SK-N-MC (cell line): ENCODE data around the gene DCLK2.

ENCODE experiments used
- DNase-seq: peaks from one replicate; pipeline ENCODE4 v3.0.0-alpha.2; 2011; ENCODE audit warnings: low read depth, low spot score
- H3K27ac ChIP-seq: fragments of 200-600 bp; sonication (generic); 2 replicates; pipeline ENCODE4 v1.5.1; 2016; ENCODE audit warnings: mixed run types
- H3K36me3 ChIP-seq: fragments of 200-600 bp; sonication (generic); 2 replicates; pipeline ENCODE4 v1.6.1; 2017; ENCODE audit warnings: antibody characterized with exemption, low read length, mixed read lengths; ENCODE audit not compliant: insufficient read depth
- H3K4me3 ChIP-seq: fragments of 200-600 bp; sonication (generic); 2 replicates; pipeline ENCODE4 v1.5.1; 2016
- H3K9ac ChIP-seq: fragments of 200-600 bp; sonication (generic); 2 replicates; pipeline ENCODE4 v1.8.0; 2017; ENCODE audit warnings: mixed run types, mixed read lengths; ENCODE audit not compliant: insufficient read length
- H3K9me3 ChIP-seq: fragments of 200-600 bp; sonication (generic); 2 replicates; pipeline ENCODE4 v1.6.1; 2017; ENCODE audit warnings: low read depth, mild to moderate bottlenecking, antibody characterized with exemption, low read length, moderate library complexity, mixed read lengths
- EZH2 ChIP-seq: fragments of 200-600 bp; sonication (generic); IDR thresholded peaks from one replicate; pipeline ENCODE4 v1.6.1; 2017; ENCODE audit warnings: antibody characterized with exemption
- FOXP2 ChIP-seq: optimal IDR thresholded peaks from 2 replicates; pipeline ENCODE3; 2011; ENCODE audit warnings: mild to moderate bottlenecking, moderate library complexity; ENCODE audit not compliant: insufficient read depth; ENCODE audit errors: extremely low read length, control extremely low read depth
- POLR2AphosphoS5 ChIP-seq: IDR thresholded peaks from 2 replicates; pipeline ENCODE4 v1.6.1; 2012; ENCODE audit warnings: mild to moderate bottlenecking, low read depth, low read length, borderline replicate concordance

The DCLK2 gene

GRCh38 chr4:150244600-150244999 lies 166.4 kb downstream of the DCLK2 start:
- TF ChIP-seq FOXP2: peak; percentile 21
- no peak for TF ChIP-seq EZH2
- DNase-seq: no peak
- no peaks in the 10 kb centered on the region for H3K9me3 ChIP-seq
- H3K9ac ChIP-seq: no peak overlapping the region
- H3K4me3 ChIP-seq: no peak overlapping the region; the same call in 1 of the 2 replicates
- no peaks in the 10 kb centered on the region for H3K36me3 ChIP-seq
- H3K27ac ChIP-seq: peak overlapping the region; percentile 44; the same call in 1 of the 2 replicates

DNA sequence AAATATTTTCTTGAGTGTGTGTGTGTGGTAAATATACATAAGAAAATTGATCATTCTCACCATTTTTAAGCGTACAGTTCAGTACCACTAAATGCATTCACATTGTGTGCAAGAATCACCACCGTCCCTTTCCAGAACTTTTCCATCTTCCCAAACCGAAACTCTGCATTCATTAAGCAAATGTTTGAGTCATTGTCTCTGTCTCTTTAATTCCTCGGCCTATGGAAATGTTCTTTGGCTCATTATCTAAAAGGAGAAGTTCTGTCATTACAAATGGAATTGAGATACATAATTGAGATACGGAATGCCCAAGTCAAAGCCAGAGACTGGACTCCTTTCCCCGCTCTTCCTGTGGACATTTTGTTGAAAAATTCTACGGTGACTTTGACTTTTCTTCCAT lies 168.9 kb downstream of the DCLK2 start:
- TF ChIP-seq FOXP2: no peak
- no peak for TF ChIP-seq EZH2
- no peak for TF ChIP-seq POLR2AphosphoS5
- H3K4me3 ChIP-seq: no peak overlapping the region

GRCh38 chr4:150248181-150248580 lies 169.9 kb downstream of the DCLK2 start:
- no peak overlapping the region for H3K9ac ChIP-seq
- no peak for DNase-seq
- H3K9me3 ChIP-seq: no peaks in the 10 kb centered on the region
- no peak overlapping the region for H3K27ac ChIP-seq
- no peaks in the 10 kb centered on the region for H3K36me3 ChIP-seq
- no peak overlapping the region for H3K4me3 ChIP-seq
- TF ChIP-seq POLR2AphosphoS5 (no peak), FOXP2 (no peak), EZH2 (no peak)

More for the DNA sequence above, 168.9 kb downstream of the DCLK2 start:
- no peak for DNase-seq
- Histone ChIP-seq H3K36me3 (no peaks in the 10 kb centered on the region), H3K27ac (no peak overlapping the region), H3K9ac (no peak overlapping the region), H3K9me3 (no peaks in the 10 kb centered on the region)

- no peaks in the 10 kb centered on the region for H3K36me3 ChIP-seq
- H3K9ac ChIP-seq: no peak overlapping the region
- no peaks in the 10 kb centered on the region for H3K9me3 ChIP-seq
- TF ChIP-seq POLR2AphosphoS5: no peak
- no peak for TF ChIP-seq EZH2
- no peak for TF ChIP-seq FOXP2
- H3K27ac ChIP-seq: no peak overlapping the region
- no peak overlapping the region for H3K4me3 ChIP-seq
- DNase-seq: no peak
These were observed 172.2 kb downstream of the DCLK2 start for GRCh38 chr4:150250293-150250997.

DNA sequence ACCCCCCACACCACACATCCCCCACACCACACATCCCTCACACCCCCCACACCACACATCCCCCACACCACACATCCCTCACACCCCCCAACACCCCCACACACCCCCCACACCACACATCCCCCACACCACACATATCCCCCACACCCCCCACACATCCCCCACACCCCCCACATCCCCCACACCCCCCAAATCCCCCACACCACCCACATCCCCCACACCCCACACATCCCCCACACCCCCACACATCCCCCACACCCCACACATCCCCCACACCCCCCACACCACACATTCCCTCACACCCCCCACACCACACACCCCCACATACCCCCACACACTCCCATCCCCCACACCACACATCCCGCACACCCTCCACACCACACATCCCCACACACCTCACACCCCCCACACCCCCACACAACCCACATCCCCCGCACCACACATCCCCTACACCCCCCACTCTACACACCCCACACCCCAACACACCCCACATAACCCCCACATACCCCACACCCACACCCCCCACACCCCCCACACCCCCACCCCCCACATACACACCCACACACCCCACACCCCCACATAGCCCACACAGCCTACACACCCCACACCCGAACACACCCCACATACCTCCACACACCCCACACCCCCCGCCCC lies 172.9 kb downstream of the DCLK2 start:
- no peaks in the 10 kb centered on the region for H3K36me3 ChIP-seq
- no peak for TF ChIP-seq EZH2
- no peak for TF ChIP-seq FOXP2
- no peak for TF ChIP-seq POLR2AphosphoS5
- no peak overlapping the region for H3K4me3 ChIP-seq
- no peak overlapping the region for H3K9ac ChIP-seq
- H3K27ac ChIP-seq: no peak overlapping the region
- DNase-seq: no peak
- H3K9me3 ChIP-seq: no peaks in the 10 kb centered on the region

- Histone ChIP-seq H3K9ac (no peak overlapping the region), H3K27ac (peak overlapping the region; percentile 36; the same call in 1 of the 2 replicates), H3K36me3 (no peaks in the 10 kb centered on the region), H3K9me3 (no peaks in the 10 kb centered on the region), H3K4me3 (no peak overlapping the region)
- no peak for TF ChIP-seq EZH2
- no peak for TF ChIP-seq POLR2AphosphoS5
- no peak for TF ChIP-seq FOXP2
- DNase-seq: no peak
These were observed 173.5 kb downstream of the DCLK2 start for GRCh38 chr4:150251752-150252190.

GRCh38 chr4:150252306-150252705 lies 174.1 kb downstream of the DCLK2 start:
- no peak for DNase-seq
- Histone ChIP-seq H3K36me3 (no peaks in the 10 kb centered on the region), H3K4me3 (no peak overlapping the region), H3K27ac (no peak overlapping the region), H3K9me3 (no peaks in the 10 kb centered on the region), H3K9ac (no peak overlapping the region)
- TF ChIP-seq POLR2AphosphoS5 (no peak), FOXP2 (no peak), EZH2 (no peak)

DNA sequence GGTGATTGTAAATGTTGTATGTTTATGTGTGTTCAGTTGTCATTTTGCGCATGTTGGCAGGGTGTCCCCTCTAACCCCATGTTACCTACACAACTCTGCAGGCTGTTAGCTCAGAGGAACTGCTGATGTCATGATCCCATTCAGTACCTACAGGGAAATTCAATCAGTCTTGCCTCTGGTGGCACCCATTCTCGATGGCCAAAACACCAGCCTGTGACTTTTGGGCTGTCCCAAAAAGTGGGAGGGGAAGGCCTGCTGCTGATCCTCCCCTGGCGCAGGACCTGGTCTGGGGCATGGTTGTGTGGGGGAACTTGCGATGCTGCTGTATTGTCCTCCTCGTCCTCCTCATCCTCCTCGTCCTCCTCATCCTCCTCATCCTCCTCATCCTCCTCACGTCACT lies 174.5 kb downstream of the DCLK2 start:
- no peaks in the 10 kb centered on the region for H3K9me3 ChIP-seq
- no peak overlapping the region for H3K9ac ChIP-seq
- no peaks in the 10 kb centered on the region for H3K36me3 ChIP-seq
- DNase-seq: no peak
- H3K4me3 ChIP-seq: no peak overlapping the region
- H3K27ac ChIP-seq: no peak overlapping the region
- TF ChIP-seq EZH2 (no peak), FOXP2 (no peak), POLR2AphosphoS5 (no peak)

GRCh38 chr4:150253416-150253815 lies 175.2 kb downstream of the DCLK2 start:
- no peak overlapping the region for H3K4me3 ChIP-seq
- TF ChIP-seq FOXP2: no peak

More at GRCh38 chr4:150253416-150253815, 175.2 kb downstream of the DCLK2 start:
- Histone ChIP-seq H3K9ac (no peak overlapping the region), H3K9me3 (no peaks in the 10 kb centered on the region), H3K27ac (no peak overlapping the region), H3K36me3 (no peaks in the 10 kb centered on the region)
- DNase-seq: no peak
